Mesothelial cell of epicardium (in vitro differentiated cells): ENCODE measurements around the gene BDH2. TPM values are rescaled to one million over a fixed set of nuclear protein-coding genes. Genes with fewer than 3 reads are reported as not detected.

Experiments
- DNase-seq, 2 experiments: peaks; one replicate each; pipeline ENCODE4 v3.0.0; 2021; ENCODE audit warnings: low spot score in 2 of 2; ENCODE audit not compliant: unreplicated experiment in 2 of 2
- H3K27ac Mint-ChIP-seq: 2 replicates; pipeline ENCODE4 v1.8.0; 2021; ENCODE audit warnings: mixed read lengths
- H3K27me3 Mint-ChIP-seq: 2 replicates; pipeline ENCODE4 v1.8.0; 2021; ENCODE audit warnings: low read depth, mixed read lengths
- H3K36me3 Mint-ChIP-seq: 2 replicates; pipeline ENCODE4 v1.8.0; 2021; ENCODE audit warnings: mixed read lengths
- H3K4me1 Mint-ChIP-seq: 2 replicates; pipeline ENCODE4 v1.8.0; 2021; ENCODE audit warnings: mixed read lengths
- H3K4me3 Mint-ChIP-seq: 2 replicates; pipeline ENCODE4 v1.8.0; 2021; ENCODE audit warnings: mild to moderate bottlenecking, moderate library complexity, mixed read lengths
- H3K9me3 Mint-ChIP-seq: 2 replicates; pipeline ENCODE4 v1.8.0; 2021; ENCODE audit warnings: mixed read lengths
- CTCF ChIP-seq: fragments of 200-600 bp; sonication (generic); IDR thresholded peaks from one replicate; pipeline ENCODE4 v1.5.0; 2021; ENCODE audit warnings: antibody characterized with exemption; ENCODE audit not compliant: unreplicated experiment
- total RNA-seq: library from RNA; stranded (reverse); gene quantifications from 3 replicates; pipeline ENCODE4 v1.2.1, GENCODE V29; 2021

The BDH2 gene
- total RNA-seq, 1 donor from 2014 or later, result 102 TPM

- Mint-ChIP-seq H3K27ac (no peak overlapping the region), H3K4me3 (no peak overlapping the region), H3K9me3 (no peaks in the 10 kb centered on the region), H3K4me1 (peaks cover 16% of the 10 kb centered on the region), H3K36me3 (peaks cover 7% of the 10 kb centered on the region), H3K27me3 (no peaks in the 10 kb centered on the region)
- TF ChIP-seq CTCF, result no peak
- DNase-seq, result no peak
Observed at GRCh38 chr4:103074744-103075434, 24.7 kb downstream of the BDH2 start.

GRCh38 chr4:103073792-103074438 lies 25.7 kb downstream of the BDH2 start:
- Mint-ChIP-seq H3K4me3 (no peak overlapping the region), H3K4me1 (peaks cover 16% of the 10 kb centered on the region), H3K9me3 (no peaks in the 10 kb centered on the region), H3K36me3 (peaks cover 1% of the 10 kb centered on the region), H3K27ac (no peak overlapping the region), H3K27me3 (no peaks in the 10 kb centered on the region)
- no peak for TF ChIP-seq CTCF
- no peak for DNase-seq

GRCh38 chr4:103067841-103068547 lies 31.6 kb downstream of the BDH2 start:
- no peaks in the 10 kb centered on the region for H3K9me3 Mint-ChIP-seq
- no peaks in the 10 kb centered on the region for H3K27me3 Mint-ChIP-seq
- peaks cover 3% of the 10 kb centered on the region for H3K36me3 Mint-ChIP-seq
- H3K4me1 Mint-ChIP-seq, result no peaks in the 10 kb centered on the region
- no peak for TF ChIP-seq CTCF
- no peak overlapping the region for H3K27ac Mint-ChIP-seq
- DNase-seq, result no peak
- no peak overlapping the region for H3K4me3 Mint-ChIP-seq

- no peak for TF ChIP-seq CTCF
- no peaks in the 10 kb centered on the region for H3K27me3 Mint-ChIP-seq
- peaks cover 3% of the 10 kb centered on the region for H3K9me3 Mint-ChIP-seq
- no peak for DNase-seq
- no peak overlapping the region for H3K27ac Mint-ChIP-seq
- no peak overlapping the region for H3K4me3 Mint-ChIP-seq
- no peaks in the 10 kb centered on the region for H3K4me1 Mint-ChIP-seq
- peaks cover 7% of the 10 kb centered on the region for H3K36me3 Mint-ChIP-seq
Observed at GRCh38 chr4:103060453-103061148, 39.0 kb downstream of the BDH2 start.

GRCh38 chr4:103054030-103054429 lies 45.6 kb downstream of the BDH2 start:
- no peak for TF ChIP-seq CTCF
- no peak overlapping the region for H3K4me3 Mint-ChIP-seq
- no peak for DNase-seq
- H3K27ac Mint-ChIP-seq, result no peak overlapping the region
- no peaks in the 10 kb centered on the region for H3K4me1 Mint-ChIP-seq
- no peaks in the 10 kb centered on the region for H3K27me3 Mint-ChIP-seq
- peaks cover 5% of the 10 kb centered on the region for H3K36me3 Mint-ChIP-seq
- H3K9me3 Mint-ChIP-seq, result no peaks in the 10 kb centered on the region
